GM12801 (cell line): ENCODE measurements around the gene SLC25A51.

Experiments used
- TF ChIP-seq, protein P1 (sequence below): IDR thresholded peaks from one replicate; pipeline ENCODE4 v1.5.1; 2011; ENCODE audit warnings: control low read depth; ENCODE audit not compliant: insufficient read length; ENCODE audit errors: extremely low read depth

The SLC25A51 gene

GRCh38 chr9:37942621-37943344, 38.9 kb upstream of the SLC25A51 start:
- TF ChIP-seq, protein P1, sequence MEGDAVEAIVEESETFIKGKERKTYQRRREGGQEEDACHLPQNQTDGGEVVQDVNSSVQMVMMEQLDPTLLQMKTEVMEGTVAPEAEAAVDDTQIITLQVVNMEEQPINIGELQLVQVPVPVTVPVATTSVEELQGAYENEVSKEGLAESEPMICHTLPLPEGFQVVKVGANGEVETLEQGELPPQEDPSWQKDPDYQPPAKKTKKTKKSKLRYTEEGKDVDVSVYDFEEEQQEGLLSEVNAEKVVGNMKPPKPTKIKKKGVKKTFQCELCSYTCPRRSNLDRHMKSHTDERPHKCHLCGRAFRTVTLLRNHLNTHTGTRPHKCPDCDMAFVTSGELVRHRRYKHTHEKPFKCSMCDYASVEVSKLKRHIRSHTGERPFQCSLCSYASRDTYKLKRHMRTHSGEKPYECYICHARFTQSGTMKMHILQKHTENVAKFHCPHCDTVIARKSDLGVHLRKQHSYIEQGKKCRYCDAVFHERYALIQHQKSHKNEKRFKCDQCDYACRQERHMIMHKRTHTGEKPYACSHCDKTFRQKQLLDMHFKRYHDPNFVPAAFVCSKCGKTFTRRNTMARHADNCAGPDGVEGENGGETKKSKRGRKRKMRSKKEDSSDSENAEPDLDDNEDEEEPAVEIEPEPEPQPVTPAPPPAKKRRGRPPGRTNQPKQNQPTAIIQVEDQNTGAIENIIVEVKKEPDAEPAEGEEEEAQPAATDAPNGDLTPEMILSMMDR, result no peak

DNA sequence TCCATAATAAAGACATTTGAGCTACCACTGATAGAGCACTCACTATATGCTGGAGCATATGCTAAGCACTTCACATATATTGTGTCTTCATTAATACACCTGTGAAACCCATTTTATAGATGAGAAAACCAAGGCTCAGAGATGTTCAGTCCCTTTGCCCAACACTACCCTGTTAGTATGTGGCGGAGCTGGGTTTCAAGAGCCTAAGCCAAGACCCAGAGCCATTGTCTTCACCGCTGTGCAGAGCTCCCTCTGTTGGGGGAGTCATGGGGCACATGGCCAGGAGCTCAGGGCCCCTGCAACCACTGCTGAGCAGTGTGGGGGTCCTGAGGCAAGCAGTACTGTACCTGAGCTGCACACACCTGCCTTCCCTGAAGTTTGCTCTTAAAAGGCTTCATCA, 37.3 kb upstream of the SLC25A51 start:
- TF ChIP-seq, protein P1, result no peak

DNA sequence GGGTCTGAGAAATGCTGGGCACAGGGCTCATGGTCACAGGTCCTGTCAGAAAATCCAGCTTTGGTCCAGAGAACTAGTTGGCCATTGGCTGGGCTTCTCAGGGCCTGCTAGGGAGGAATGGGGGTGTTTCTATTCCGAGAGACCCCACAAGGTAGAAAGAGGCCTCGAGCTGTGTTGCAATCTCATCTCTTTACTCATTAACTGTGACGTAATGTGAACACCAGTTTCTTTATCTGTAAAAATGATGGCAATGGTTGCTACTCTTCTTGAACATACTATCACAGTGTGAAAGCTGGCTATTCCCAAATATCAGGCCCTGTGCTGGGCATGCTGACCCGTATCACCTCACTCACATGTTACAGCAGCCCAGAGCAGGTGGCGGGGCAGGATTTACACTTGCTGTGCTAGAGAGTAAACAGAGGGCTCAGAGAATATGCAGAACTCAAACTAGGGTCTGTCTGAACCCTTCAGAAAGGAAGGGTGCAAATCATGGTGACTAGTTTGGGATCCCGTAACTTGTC, 35.7 kb upstream of the SLC25A51 start:
- TF ChIP-seq, protein P1, result no peak

DNA sequence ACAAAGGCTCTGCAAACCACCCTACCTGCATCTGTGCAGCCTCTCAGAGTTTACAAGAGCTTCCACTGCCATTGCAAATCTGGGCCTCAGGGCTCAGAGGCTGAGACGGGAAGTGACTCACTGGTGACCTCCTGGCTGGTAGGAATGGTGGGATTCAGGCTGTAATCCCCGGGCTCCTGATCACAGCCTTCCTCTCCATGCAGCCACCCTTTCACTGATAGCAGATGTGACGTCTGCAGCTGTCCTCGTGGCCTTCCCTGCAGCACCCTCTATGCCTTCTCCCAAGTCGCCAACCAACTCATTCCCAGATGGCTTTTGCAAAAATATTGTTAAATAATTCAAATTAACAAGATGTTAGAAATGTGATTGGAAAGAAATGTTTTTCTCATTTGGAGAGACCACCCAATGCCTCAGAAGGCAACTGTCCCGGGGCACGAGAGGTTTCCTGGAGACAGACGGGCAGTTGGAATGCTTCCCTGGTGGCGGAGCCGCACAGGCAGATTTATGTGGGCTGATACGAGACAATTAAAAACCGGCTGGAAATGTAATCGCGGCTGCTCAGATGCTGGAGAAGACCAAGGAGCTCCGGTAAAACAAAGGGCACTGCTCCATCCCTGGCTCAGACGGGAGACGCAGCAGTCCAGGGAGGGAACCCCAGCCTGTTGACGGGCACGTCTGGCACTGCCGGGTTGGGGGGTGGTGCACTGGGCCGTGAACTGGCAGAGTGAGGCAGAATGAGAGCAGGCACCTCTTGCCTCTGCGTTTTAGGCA, 34.4 kb upstream of the SLC25A51 start:
- TF ChIP-seq, protein P1, result no peak

GRCh38 chr9:37937366-37937765, 33.4 kb upstream of the SLC25A51 start:
- TF ChIP-seq, protein P1, result no peak

DNA sequence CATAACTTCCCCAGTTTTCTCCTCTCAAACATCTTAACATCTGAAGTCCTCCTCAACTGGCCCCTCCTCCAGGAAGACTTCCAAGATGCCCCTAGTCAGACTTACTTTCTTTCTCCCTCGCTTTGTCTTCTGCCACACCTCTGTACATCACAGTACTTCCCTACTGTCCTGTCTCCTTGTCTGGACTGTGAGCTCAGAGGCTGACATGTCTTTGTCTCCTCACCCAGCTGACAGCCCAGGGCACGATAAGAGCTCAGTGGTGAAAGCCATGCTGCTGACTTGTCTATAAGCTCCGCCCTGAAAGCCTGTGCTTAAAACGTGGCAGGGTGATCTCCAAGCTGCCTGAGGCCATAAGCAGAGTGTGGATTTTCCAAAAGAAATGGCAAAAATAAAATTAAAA, 33.0 kb upstream of the SLC25A51 start:
- TF ChIP-seq, protein P1, result no peak

DNA sequence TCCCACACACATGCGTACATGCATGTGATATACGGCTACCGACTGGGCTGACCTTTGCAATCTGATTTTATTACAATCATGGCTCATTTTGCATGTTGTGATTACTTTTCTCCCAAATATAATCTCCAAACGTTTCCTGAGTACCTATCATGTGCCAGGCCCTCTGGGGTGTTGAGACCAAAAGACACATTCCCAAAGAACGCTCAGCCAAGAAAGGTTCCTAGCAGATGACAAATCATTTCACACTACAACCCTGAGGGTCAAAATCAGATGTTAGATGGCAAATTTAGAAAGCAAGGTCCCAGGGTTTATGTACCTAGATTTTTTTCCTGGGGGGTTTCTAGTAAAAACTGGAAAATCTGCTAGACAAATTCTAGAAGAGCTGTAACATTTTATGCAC, 32.4 kb upstream of the SLC25A51 start:
- TF ChIP-seq, protein P1, result no peak
